ENCODE results near the gene TRA2B. TPM values are rescaled to one million over a fixed set of nuclear protein-coding genes. Genes with fewer than 3 reads are reported as not detected.

Gene TRA2B
- total RNA-seq, 1 donor from 2014 or later = 234 TPM

DNA sequence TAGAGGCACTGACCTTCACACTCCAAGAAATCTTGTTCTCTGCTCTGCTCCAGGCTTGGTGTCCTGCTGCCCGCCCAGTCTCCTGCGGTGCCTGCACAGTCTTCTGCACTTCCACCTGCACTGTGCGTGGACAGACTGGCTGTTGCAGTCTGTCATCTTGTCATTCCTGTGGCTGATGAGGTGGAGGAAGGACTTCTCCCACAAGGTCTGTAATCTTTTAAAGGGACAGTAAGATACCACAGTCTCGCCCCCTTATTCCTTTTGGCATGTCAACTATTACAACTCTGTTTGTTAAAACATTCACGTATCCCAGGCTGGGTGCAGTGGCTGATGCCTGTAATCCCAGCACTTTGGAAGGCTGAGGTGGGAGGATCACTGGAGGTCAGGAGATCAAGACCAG lies 58.9 kb downstream of the TRA2B start:
- no peak for DNase-seq (ENCODE audit: low read depth, low spot score)

GRCh38 chr3:185874119-185874518 lies 63.7 kb downstream of the TRA2B start:
- DNase-seq (ENCODE audit: low read depth, low spot score) = no peak

GRCh38 chr3:185867650-185868049 lies 70.2 kb downstream of the TRA2B start:
- DNase-seq (ENCODE audit: low read depth, low spot score) = no peak

DNA sequence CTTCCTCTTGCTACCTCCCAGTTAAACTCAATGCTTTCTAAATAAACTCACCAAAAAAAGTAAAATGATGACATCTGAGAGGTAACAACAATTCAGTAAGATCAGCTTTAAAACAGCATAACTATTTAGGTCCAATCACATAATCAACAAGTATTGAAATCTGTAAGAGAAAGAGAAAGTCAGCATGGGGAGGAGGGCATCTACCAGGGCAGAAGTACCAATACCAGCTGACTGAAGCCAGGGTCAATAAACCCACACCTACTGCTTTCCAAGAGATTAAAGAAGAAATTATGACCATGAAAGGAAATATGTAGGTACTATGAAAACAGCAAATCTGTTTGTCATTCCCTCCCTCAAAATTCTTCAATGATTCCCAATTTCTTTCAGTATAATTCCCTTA lies 70.8 kb downstream of the TRA2B start:
- DNase-seq (ENCODE audit: low read depth, low spot score) = no peak

DNA sequence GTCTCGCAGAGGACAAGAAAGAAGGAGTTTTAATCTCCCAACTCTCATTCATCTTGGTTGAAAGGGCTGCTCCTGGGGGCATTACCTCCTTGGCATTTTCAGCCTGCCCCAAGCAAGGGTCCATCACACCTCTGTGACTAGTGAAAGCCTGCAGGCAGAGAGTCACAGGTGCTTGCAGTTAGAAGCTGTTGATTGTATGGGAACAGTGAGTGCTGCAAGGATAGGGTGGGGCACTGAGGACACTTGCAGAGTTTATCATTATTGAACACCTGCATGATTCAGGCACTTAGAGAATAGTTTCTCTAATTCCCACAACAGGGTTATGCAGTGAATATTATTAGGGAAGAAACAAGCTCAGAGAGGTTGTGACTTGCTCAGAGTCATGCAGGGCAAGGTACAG lies 71.3 kb downstream of the TRA2B start:
- DNase-seq (ENCODE audit: low read depth, low spot score) = no peak

Other genes starting within 250 kb of the TRA2B start
- gene IGF2BP2, start 113.0 kb downstream of the TRA2B start, total RNA-seq = 56.4 and 62.0 TPM in 2 replicates
- 26.8 and 37.2 TPM in 2 replicates for gene ETV5, start 171.1 kb upstream of the TRA2B start, total RNA-seq

Data from pulmonary artery endothelial cell (primary cell).